HCT116 (cell line): Measurements from ENCODE around the gene TPST1. TPM values are rescaled to one million over a fixed set of nuclear protein-coding genes. Genes with fewer than 3 reads are reported as not detected.

ENCODE experiments used
- ATAC-seq: fragments of 200-7000 bp; cut with Tn5 transposase; 2 replicates; pipeline ENCODE4 v1.9.1; 2020; ENCODE audit warnings: mild to moderate bottlenecking, moderate library complexity
- BruUV-seq: library from RNA; stranded (reverse); fragments of 400-500 nt; replicated peaks from 2 replicates; lab custom pipeline; 2021; lab: Mats Ljungman, UMichigan
- CTCF ChIA-PET: fragments of 300-600 bp; sonication (Branson Sonifier 250); formaldehyde crosslinking; loops from one replicate; lab custom pipeline; 2021; ENCODE audit warnings: antibody characterized with exemption; lab: Charles Lee
- POLR2A ChIA-PET: fragments of 300-600, 350-600 bp; sonication (Branson Sonifier 250); formaldehyde crosslinking; loops from one replicate; lab custom pipeline; 2021; ENCODE audit warnings: antibody characterized with exemption; lab: Charles Lee
- RAD21 ChIA-PET, 2 experiments: fragments of 300-600 bp; sonication (Branson Sonifier 250); formaldehyde crosslinking; loops; one replicate each; lab custom pipeline; 2023; ENCODE audit warnings: low total read pairs in 2 of 2; ENCODE audit not compliant: uncharacterized antibody in 2 of 2, unreplicated experiment in 2 of 2, low non-redundant PET in 1 of 2; lab: Charles Lee
- DNase-seq: peaks from one replicate; pipeline ENCODE4 v3.0.0-alpha.2; 2010; ENCODE audit warnings: low read depth, low spot score
- H2AFZ ChIP-seq: fragments of 200-600 bp; shearing (Covaris generic), sonication (generic); 2 replicates; pipeline ENCODE4 v1.6.1; 2017; ENCODE audit warnings: low read depth, mixed run types, mixed read lengths, antibody characterized with exemption, low read length; ENCODE audit not compliant: poor library complexity, severe bottlenecking
- H3K27ac ChIP-seq: 2 replicates; pipeline ENCODE4 v1.5.1; 2012; ENCODE audit warnings: low read depth, low read length
- H3K27me3 ChIP-seq: fragments of 200-600 bp; sonication (generic); 2 replicates; pipeline ENCODE4 v1.6.1; 2016; ENCODE audit warnings: mixed run types, low read length, mixed read lengths; ENCODE audit not compliant: insufficient read depth
- H3K36me3 ChIP-seq, 2 experiments: fragments of 200-500 bp in 1 of 2; fragments of 200-600 bp in 1 of 2; sonication (Bioruptor generic) in 1 of 2; sonication (generic) in 1 of 2; 2 replicates each; pipeline versions ENCODE4 v1.5.1 to v1.6.1; 2014 to 2016; ENCODE audit warnings: low read length in 2 of 2, inconsistent platforms in 1 of 2, mixed read lengths in 1 of 2, mixed run types in 1 of 2; ENCODE audit not compliant: insufficient read depth in 2 of 2, control insufficient read depth in 1 of 2
- H3K4me1 ChIP-seq, 2 experiments: fragments of 200-600 bp in 1 of 2; sonication (generic) in 1 of 2; 2 replicates each; pipeline versions ENCODE4 v1.5.1 to v1.6.1; 2012 to 2017; ENCODE audit warnings: low read length in 2 of 2, inconsistent platforms in 1 of 2, mild to moderate bottlenecking in 1 of 2, mixed read lengths in 1 of 2, mixed run types in 1 of 2, moderate library complexity in 1 of 2; ENCODE audit not compliant: insufficient read depth in 2 of 2, control insufficient read depth in 1 of 2
- H3K4me2 ChIP-seq: fragments of 200-600 bp; sonication (generic); 2 replicates; pipeline ENCODE4 v1.6.1; 2017; ENCODE audit warnings: mixed run types, low read length, mixed read lengths
- H3K4me3 ChIP-seq, 2 experiments: fragments of 200-600 bp in 1 of 2; sonication (generic) in 1 of 2; replicated peaks in 1 of 2; 2 replicates each; pipeline ENCODE4 v1.5.1; 2011 to 2016; ENCODE audit warnings: low read length in 2 of 2, control low read depth in 1 of 2, low read depth in 1 of 2, mild to moderate bottlenecking in 1 of 2, mixed read lengths in 1 of 2, mixed run types in 1 of 2
- H3K79me2 ChIP-seq: fragments of 200-600 bp; sonication (generic); 2 replicates; pipeline ENCODE4 v1.6.1; 2017; ENCODE audit warnings: mild to moderate bottlenecking, mixed run types, low read length, moderate library complexity, mixed read lengths; ENCODE audit not compliant: insufficient read depth
- H3K9ac ChIP-seq: fragments of 200-600 bp; sonication (generic); 2 replicates; pipeline ENCODE4 v1.6.1; 2016; ENCODE audit warnings: low read length, mixed read lengths
- H3K9me2 ChIP-seq: fragments of 200-600 bp; sonication (generic), shearing (Covaris generic); 2 replicates; pipeline ENCODE4 v1.6.1; 2017; ENCODE audit warnings: mixed run types, mild to moderate bottlenecking, moderate library complexity; ENCODE audit not compliant: insufficient read depth
- H3K9me3 ChIP-seq, 2 experiments: fragments of 200-500 bp in 1 of 2; fragments of 200-600 bp in 1 of 2; sonication (Bioruptor generic) in 1 of 2; sonication (generic) in 1 of 2; 2 replicates each; pipeline ENCODE4 v1.6.1; 2014 to 2017; ENCODE audit warnings: low read length in 2 of 2, mixed read lengths in 2 of 2, inconsistent platforms in 1 of 2, low read depth in 1 of 2, mild to moderate bottlenecking in 1 of 2, mixed run types in 1 of 2, moderate library complexity in 1 of 2; ENCODE audit not compliant: control insufficient read depth in 1 of 2, insufficient read depth in 1 of 2
- H4K20me1 ChIP-seq: fragments of 200-600 bp; sonication (generic), shearing (Covaris generic); 2 replicates; pipeline ENCODE4 v1.6.1; 2017; ENCODE audit warnings: mixed run types, mild to moderate bottlenecking, moderate library complexity; ENCODE audit not compliant: insufficient read depth
- EZH2phosphoT487 ChIP-seq: fragments of 200-600 bp; IDR thresholded peaks from 2 replicates; pipeline ENCODE4 v1.6.1; 2018; ENCODE audit warnings: antibody characterized with exemption, borderline replicate concordance
- JUND ChIP-seq: IDR thresholded peaks from 2 replicates; pipeline ENCODE4 v1.6.1; 2012
- POLR2AphosphoS5 ChIP-seq: IDR thresholded peaks from 2 replicates; pipeline ENCODE4 v1.6.1; 2011; ENCODE audit warnings: mild to moderate bottlenecking, low read depth, low read length, moderate library complexity
- RAD21 ChIP-seq: IDR thresholded peaks from 2 replicates; pipeline ENCODE4 v1.6.1; 2012; ENCODE audit warnings: low read depth, mild to moderate bottlenecking
- SIN3A ChIP-seq: IDR thresholded peaks from 2 replicates; pipeline ENCODE4 v1.6.1; 2012; ENCODE audit warnings: low read depth
- SP1 ChIP-seq: IDR thresholded peaks from 2 replicates; pipeline ENCODE4 v1.6.1; 2012; ENCODE audit warnings: low read depth
- TCF7L2 ChIP-seq: IDR thresholded peaks from 2 replicates; pipeline ENCODE4 v1.7.0; 2011; ENCODE audit warnings: borderline replicate concordance, inconsistent platforms; ENCODE audit not compliant: insufficient read depth, insufficient read length; ENCODE audit errors: extremely low read depth
- YY1 ChIP-seq: IDR thresholded peaks from 2 replicates; pipeline ENCODE4 v1.6.1; 2011; ENCODE audit warnings: low read length, low read depth, moderate library complexity, mild to moderate bottlenecking; ENCODE audit not compliant: insufficient replicate concordance; ENCODE audit errors: extremely low read depth
- intact Hi-C: fragments of 100-400 bp; cut with micrococcal nuclease; formaldehyde crosslinking; loops from 2 replicates; pipeline ENCODE4 v1.10.0; 2022
- total RNA-seq: library from RNA; stranded (reverse); gene quantifications from one replicate; pipeline ENCODE4 v1.2.1, GENCODE V29; 2021; ENCODE audit not compliant: unreplicated experiment

Gene TPST1
- total RNA-seq, 1 experiment from 2014 or later: 11.4 TPM

GRCh38 chr7:66344166-66344565 lies 139.0 kb downstream of the TPST1 start:
- Histone ChIP-seq H3K36me3 (no peaks in the 10 kb centered on the region), H2AFZ (no peak overlapping the region), H3K4me2 (no peak overlapping the region), H3K27ac (no peak overlapping the region), H3K9ac (no peak overlapping the region), H3K4me3 (no peak overlapping the region), H3K9me3 (peaks cover 0 to 4% of the 10 kb centered on the region in 2 experiments; a peak in 1 of 4 replicates), H3K79me2 (no peaks in the 10 kb centered on the region), H3K9me2 (no peaks in the 10 kb centered on the region), H4K20me1 (no peaks in the 10 kb centered on the region), H3K4me1 (no peaks in the 10 kb centered on the region), H3K27me3 (no peaks in the 10 kb centered on the region)
- BruUV-seq: no TSS peak
- TF ChIP-seq EZH2phosphoT487: no peak
- TF ChIP-seq YY1: no peak
- no peak for TF ChIP-seq JUND
- TF ChIP-seq SP1: no peak
- TF ChIP-seq RAD21: no peak
- TF ChIP-seq TCF7L2: no peak
- no peak for TF ChIP-seq SIN3A
- ChIA-PET RAD21 (no interaction called here), CTCF (no interaction called here), POLR2A (no interaction called here)
- no peak for DNase-seq
- ATAC-seq: no peak
- intact Hi-C loops: no loop called here

DNA sequence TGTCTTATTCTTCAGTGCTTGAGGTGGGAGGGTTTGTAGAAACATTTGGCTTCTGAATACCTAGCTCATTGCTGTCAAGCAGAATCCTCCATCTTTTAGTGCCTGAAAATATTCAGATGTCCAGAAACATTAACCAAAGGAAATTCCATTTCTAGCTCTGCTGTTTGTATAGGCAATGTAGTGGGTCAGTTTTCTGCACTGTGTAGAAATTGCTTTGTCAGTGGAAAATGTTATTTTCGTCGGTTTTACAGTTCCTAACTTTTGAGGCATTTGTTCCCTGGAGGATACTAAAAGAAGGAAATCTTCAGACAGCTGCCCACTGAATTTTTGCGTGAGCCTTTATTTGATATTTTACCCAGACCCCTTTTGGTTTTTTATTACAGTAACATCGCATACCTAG lies 143.4 kb downstream of the TPST1 start:
- TF ChIP-seq POLR2AphosphoS5 (no peak), YY1 (no peak)
- TF ChIP-seq, all 23 proteins: peak for 0

More for the DNA sequence above, 143.4 kb downstream of the TPST1 start:
- no peaks in the 10 kb centered on the region for H3K79me2 ChIP-seq
- intact Hi-C loops: no loop called here
- ChIA-PET POLR2A (no interaction called here), CTCF (no interaction called here), RAD21 (no interaction called here)
- ATAC-seq (no peak), DNase-seq (no peak)
- no peaks in the 10 kb centered on the region for H3K27me3 ChIP-seq
- BruUV-seq: no TSS peak
- H4K20me1 ChIP-seq: no peaks in the 10 kb centered on the region
- H3K4me1 ChIP-seq: no peaks in the 10 kb centered on the region
- H3K36me3 ChIP-seq: no peaks in the 10 kb centered on the region
- H2AFZ ChIP-seq: no peak overlapping the region
- no peak overlapping the region for H3K27ac ChIP-seq
- peaks cover 0 to 4% of the 10 kb centered on the region in 2 experiments; a peak in 1 of 4 replicates for H3K9me3 ChIP-seq
- H3K9me2 ChIP-seq: no peaks in the 10 kb centered on the region
- H3K4me3 ChIP-seq: no peak overlapping the region
- H3K9ac ChIP-seq: no peak overlapping the region
- H3K4me2 ChIP-seq: no peak overlapping the region
